GM10847 (cell line): ENCODE measurements around the gene CYREN.

ENCODE experiments used
- POLR2A ChIP-seq: IDR thresholded peaks from 2 replicates; pipeline ENCODE4 v1.6.1; 2011; ENCODE audit not compliant: insufficient read length; ENCODE audit errors: extremely low read depth

CYREN gene

DNA sequence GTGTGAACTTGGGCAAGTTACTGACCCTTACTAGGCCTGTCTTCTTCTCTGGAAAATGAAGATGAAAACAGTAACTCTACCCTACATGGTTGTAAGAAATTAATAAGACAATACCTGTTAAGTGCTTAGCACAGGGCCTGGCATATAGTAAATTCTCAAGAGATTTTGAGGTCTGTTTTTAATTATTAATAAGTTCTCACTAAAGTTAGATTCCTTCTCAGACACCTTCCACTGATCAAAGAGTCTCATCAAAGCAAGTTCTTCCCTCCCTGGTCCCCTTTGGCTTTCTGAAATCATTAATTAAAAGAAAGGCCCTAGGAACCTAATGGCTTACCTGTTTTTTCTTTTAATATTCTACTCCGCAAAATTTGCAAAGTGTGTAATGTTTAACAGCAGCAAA, 18.1 kb downstream of the CYREN start:
- no peak for TF ChIP-seq POLR2A

DNA sequence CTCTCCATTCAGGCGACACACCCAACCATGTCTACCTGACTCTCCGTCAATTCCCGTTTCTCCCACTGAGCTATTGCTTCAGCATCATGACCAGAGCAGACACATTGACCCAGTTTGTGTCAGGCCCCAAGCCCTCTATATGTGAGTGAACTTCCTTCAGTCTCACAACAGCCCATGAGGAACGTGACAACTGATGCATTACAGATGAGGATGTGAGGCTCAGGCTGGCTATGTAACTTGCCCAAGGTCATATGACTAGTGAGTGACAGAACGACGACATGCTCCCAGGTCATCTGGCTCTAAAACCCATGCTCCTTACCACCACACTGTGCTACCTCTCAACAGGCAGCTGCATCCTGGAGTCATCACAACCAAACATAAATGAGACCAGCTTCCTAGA, 19.0 kb downstream of the CYREN start:
- TF ChIP-seq POLR2A = no peak

DNA sequence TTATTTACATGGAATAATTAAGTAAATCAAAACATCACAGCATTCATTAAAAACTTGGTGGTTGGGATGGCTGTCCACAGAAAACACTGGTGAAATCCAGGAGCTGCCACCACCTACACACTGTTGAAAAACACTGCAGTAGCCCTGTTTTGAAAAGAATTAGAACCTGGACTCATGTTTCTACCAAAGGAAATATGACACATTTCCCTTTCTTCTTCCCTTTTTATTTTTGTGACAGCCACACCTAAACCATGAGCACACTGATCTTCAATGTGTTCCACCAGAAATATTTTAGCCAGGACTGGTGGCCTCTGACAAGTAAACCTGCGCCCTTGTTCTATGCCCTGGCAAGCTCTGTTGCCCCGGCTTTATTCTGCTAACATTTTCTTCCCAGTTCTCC, 19.4 kb downstream of the CYREN start:
- no peak for TF ChIP-seq POLR2A

DNA sequence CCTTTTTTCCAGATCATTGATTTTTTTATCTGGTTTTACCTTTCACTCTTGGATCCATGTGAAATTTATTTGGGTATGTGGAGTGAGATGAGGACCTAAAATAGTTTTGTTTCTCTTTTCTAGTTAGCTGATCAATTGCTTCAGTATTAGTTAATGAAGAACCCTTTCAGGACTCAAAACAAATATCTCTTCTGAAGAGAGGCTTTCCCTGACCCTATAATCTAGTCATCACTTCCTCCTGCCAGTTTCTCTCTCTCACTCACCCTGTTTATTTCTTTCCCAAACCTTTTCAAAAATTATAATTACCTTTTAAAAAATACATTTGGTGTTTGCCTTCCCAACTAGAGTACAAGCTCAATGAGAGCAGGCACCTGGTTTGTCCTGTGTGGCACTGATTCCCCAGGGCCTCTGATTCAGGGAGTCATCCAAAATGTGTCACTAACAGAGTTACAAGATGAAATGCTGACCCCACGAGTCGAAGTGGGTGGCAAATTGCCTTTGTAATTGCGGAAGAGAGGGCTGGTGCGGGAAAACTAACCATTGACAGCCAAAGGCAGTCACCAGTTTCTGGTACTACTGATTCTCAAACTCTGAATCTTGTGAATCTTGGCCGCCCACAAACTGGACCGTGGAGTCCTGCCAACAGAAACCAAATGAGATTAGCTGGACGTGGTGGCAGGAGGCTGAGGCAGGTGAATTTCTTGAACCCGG, 20.3 kb downstream of the CYREN start:
- TF ChIP-seq POLR2A = no peak

DNA sequence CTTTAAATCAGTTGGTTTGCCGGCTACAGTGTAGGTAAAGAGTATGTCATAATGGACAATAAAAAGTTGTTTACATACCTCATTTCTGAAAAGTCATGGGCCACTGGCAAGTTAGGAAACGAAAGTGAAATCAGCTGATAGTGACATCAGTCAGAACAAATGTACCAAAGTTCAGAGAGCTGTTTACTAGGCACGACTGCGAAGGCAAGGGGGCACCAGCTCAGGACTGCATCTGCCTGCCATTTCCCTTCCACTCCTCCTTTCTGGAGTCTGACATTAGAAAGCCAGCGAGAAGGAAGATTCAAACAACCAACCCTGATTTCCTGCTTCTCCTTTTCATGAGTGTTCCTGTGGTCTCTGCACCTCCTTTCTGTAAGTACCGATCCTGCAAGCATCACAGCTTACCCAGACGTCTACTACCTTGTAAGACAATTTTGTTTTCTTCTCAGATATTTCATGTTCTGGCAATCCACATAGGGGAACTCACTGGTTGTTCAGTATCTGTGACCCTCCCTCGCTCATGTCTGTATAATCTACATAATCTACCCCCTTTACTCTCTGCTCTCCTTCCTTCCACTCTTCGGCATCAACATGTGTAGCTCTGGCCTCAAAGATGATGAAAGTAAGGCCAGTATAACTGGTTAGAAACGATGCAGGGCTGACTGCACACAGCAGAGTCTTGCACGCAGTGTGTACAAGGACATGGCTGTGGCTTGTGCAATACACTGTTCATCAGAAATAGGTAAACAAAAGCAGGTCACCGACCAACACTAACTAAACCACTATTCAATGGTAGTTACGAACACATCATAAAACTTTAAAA, 22.4 kb downstream of the CYREN start, which contains the start of gene TMEM140:
Gene TMEM140, plus strand, starts transcription at position 174 of the 823 bp plus-strand sequence. CDS start 16,370 bp downstream, outside the sequence.
- TF ChIP-seq POLR2A = peak; percentile 19

DNA sequence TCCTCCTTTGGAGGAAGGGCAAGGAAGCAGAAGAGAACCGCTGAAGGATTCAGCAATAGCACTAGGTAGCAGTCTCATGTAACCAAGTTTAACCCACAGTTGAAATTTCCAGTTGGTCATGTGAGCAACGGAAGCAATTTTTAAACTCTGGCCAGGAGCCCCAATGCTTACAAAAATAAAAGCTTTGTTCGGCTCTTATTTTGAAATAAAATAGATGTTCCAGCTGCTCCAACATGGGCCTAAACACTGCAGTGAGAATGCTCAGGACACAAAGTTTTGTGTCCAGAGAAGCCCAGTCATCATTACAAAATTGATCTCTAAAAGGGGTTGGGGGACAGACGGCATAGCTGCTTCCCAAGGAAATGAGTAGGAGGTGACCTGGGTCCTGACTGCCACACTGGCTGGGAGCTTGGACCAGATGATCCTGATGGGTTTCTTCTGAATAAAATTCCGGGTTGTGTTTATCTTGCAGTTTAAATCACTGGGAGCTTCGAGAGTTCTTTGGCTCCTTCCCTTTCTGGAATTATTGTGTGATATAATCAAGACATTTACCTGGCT, 23.1 kb downstream of the CYREN start:
- no peak for TF ChIP-seq POLR2A

DNA sequence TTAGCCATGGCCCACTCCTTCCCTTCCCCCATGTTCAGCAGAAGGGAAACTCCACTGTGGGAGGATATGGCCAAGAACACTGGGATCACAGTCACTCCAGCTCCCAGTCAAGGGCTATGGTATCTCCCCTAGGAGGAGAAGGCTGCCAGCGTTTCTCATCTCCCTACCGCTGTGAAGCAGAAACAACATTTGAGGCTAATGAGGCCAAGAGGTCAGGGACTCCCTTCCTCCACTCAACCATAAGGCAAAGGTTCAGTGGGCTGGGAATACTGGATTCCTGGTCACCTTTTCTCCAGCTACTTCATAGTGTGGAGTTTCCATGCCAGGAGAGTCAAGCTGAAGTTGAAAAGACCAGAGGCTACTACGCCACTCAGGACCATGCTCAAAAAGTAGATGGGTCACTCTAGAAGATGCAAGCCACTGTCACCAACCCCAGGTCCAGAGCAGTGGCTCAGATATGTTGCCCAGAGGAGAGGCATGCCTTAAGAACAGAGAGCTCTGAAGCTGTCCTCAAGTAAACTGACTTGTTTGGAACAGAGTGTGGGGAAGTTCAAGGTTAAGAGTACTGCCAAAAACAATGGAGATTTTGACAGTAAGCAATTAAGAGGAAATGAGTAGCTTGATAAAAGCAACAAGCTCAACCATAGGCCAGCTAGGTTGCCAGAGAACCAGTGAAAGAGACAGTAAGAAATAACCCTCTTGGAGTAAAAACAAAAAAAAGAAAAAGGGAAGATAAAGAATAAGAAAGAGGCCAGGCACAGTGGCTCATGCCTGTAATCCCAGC, 26.4 kb downstream of the CYREN start:
- TF ChIP-seq POLR2A = no peak

DNA sequence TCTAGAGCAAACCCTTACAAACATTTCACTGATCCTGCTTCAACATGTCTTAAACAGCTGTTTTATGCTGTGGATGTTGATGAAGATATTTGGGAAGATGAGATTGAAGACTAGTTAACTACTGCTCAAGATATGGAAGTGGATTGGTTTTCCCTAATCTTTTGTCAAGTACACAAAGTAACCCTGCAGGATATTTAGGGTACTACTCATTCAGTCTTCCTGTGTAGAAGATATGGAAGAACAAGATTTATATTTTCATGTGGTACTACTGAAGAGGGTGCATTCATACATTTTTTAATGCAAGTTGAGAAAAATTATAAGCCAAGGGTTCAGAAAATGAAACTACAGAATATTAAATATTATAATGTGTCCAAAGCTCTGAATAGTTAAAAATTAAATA, 40.9 kb downstream of the CYREN start:
- no peak for TF ChIP-seq POLR2A

DNA sequence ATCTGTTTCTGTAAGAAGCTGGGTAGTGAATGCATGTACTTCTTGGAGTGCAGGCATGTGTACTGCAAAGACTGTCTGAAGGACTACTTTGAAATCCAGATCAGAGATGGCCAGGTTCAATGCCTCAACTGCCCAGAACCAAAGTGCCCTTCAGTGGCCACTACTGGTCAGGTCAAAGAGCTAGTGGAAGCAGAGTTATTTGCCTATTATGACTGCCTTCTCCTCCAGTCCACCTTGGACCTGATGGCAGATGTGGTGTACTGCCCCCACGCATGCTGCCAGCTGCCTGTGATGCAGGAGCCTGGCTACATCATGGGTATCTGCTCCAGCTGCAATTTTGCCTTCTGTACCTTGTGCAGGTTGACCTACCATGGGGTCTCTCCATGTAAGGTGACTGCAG, 41.6 kb downstream of the CYREN start:
- TF ChIP-seq POLR2A = no peak

DNA sequence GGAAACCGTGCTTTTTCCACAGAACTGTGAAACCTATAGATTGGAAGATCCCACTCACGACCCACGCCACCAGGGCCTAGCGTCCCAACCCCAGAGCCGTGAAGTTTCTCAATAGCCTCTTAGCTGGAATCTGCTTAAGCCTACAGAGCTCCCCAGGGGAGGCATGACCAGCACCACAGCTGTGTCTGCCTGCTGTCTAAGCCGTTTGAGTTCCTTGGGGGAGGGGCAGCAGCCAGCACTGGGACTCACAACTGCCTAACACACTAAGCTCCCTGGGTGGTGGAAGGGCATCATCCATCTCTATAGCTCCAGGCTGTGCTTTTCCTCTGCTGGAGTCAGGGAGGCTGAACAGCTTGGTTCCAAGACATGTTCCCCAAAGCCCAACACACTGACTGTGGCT, 48.6 kb downstream of the CYREN start:
- TF ChIP-seq POLR2A = no peak

DNA sequence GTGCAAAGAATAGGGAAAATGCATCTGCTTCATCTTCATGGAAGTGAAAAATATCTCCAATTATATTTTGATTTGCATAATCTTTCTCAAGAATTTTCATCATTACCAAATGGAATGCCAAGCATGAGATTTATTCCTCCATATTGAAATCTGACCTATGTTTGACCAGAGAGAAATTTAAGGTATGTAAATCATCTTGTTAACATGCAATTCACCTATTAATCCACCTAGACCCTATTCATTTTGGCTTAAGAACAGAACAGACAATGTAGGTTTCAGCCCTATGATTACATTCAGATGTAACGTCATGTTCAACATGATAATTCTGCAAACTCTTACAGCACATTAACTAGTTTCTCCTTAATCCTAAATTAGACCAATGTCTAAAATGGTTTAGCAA, 53.4 kb downstream of the CYREN start:
- no peak for TF ChIP-seq POLR2A
